H1 (cell line): ENCODE results near the gene ELL. TPM values are rescaled to one million over a fixed set of nuclear protein-coding genes. Genes with fewer than 3 reads are reported as not detected.

Source experiments
- CTCF ChIA-PET: fragments of 300-600 bp; sonication (Branson Sonifier 250); formaldehyde crosslinking; loops from one replicate; lab custom pipeline; 2021; ENCODE audit not compliant: partially characterized antibody; lab: Charles Lee
- POLR2A ChIA-PET: fragments of 300-600 bp; sonication (Branson Sonifier 250); formaldehyde crosslinking; loops from one replicate; lab custom pipeline; 2021; ENCODE audit warnings: inconsistent platforms; ENCODE audit not compliant: partially characterized antibody; lab: Charles Lee
- DNase-seq, 2 experiments: peaks; one replicate each; pipeline versions ENCODE4 v3.0.0 to v3.0.0-alpha.2; 2010 to 2022; ENCODE audit warnings: low spot score in 2 of 2, low read depth in 1 of 2, mixed read lengths in 1 of 2
- FAIRE-seq: peaks from 2 replicates; lab custom pipeline; 2011; peaks lifted over from hg19 to GRCh38; lab: Jason Lieb, UNC
- H2AFZ ChIP-seq: 2 replicates; pipeline ENCODE4 v1.8.1; 2012; ENCODE audit warnings: low read length, inconsistent platforms
- H2AK5ac ChIP-seq: 2 replicates; pipeline ENCODE4 v1.6.1; 2013; ENCODE audit warnings: low read depth, low read length
- H2BK120ac ChIP-seq: replicated peaks from 2 replicates; pipeline ENCODE3; 2013; ENCODE audit warnings: low read depth, low read length, inconsistent platforms
- H2BK12ac ChIP-seq: 2 replicates; pipeline ENCODE4 v1.6.1; 2013; ENCODE audit warnings: low read depth, low read length
- H2BK15ac ChIP-seq: 2 replicates; pipeline ENCODE4 v1.6.1; 2013; ENCODE audit warnings: low read length
- H2BK20ac ChIP-seq: 2 replicates; pipeline ENCODE4 v1.6.1; 2013; ENCODE audit warnings: low read length
- H2BK5ac ChIP-seq: 2 replicates; pipeline ENCODE4 v1.6.1; 2013; ENCODE audit warnings: low read depth, low read length
- H3K14ac ChIP-seq: 2 replicates; pipeline ENCODE4 v1.6.1; 2013; ENCODE audit warnings: inconsistent platforms; ENCODE audit not compliant: insufficient read length
- H3K18ac ChIP-seq: 2 replicates; pipeline ENCODE4 v1.6.1; 2013; ENCODE audit warnings: low read length; ENCODE audit errors: extremely low read depth
- H3K23ac ChIP-seq: 2 replicates; pipeline ENCODE4 v1.6.1; 2013; ENCODE audit warnings: inconsistent platforms; ENCODE audit not compliant: insufficient read length
- H3K23me2 ChIP-seq: 2 replicates; pipeline ENCODE4 v1.6.1; 2013; ENCODE audit warnings: low read depth, low read length
- H3K27ac ChIP-seq: 2 replicates; pipeline ENCODE4 v1.6.1; 2011; ENCODE audit warnings: low read depth, low read length, inconsistent platforms
- H3K27me3 ChIP-seq, 4 experiments: replicated peaks in 1 of 4; 1 replicate in 1 of 4; 2 replicates in 3 of 4; pipeline versions ENCODE4 v1.6.1 to v1.8.1; 2011 to 2013; ENCODE audit warnings: low read length in 3 of 4, mild to moderate bottlenecking in 3 of 4, inconsistent platforms in 2 of 4, mixed read lengths in 2 of 4, moderate library complexity in 1 of 4; ENCODE audit not compliant: control insufficient read depth in 3 of 4, insufficient read depth in 3 of 4; ENCODE audit errors: extremely low read depth in 1 of 4
- H3K36me3 ChIP-seq, 4 experiments: 2 replicates each; pipeline versions ENCODE4 v1.6.1 to v1.8.1; 2011 to 2013; ENCODE audit warnings: mild to moderate bottlenecking in 4 of 4, low read length in 3 of 4, moderate library complexity in 2 of 4, control low read depth in 1 of 4, inconsistent platforms in 1 of 4; ENCODE audit not compliant: insufficient read depth in 4 of 4, control insufficient read depth in 2 of 4
- H3K4ac ChIP-seq: replicated peaks from 2 replicates; pipeline ENCODE3; 2013; ENCODE audit warnings: low read length, low read depth, mixed read lengths, inconsistent platforms; ENCODE audit not compliant: insufficient read length
- H3K4me1 ChIP-seq, 4 experiments: replicated peaks in 1 of 4; 1 replicate in 1 of 4; 2 replicates in 3 of 4; pipeline versions ENCODE4 v1.6.1 to v1.8.1; 2011 to 2013; ENCODE audit warnings: low read length in 3 of 4, inconsistent platforms in 2 of 4, mixed read lengths in 1 of 4; ENCODE audit not compliant: insufficient read depth in 4 of 4, control insufficient read depth in 3 of 4
- H3K4me2 ChIP-seq, 2 experiments: 2 replicates each; pipeline versions ENCODE4 v1.6.1 to v1.8.1; 2011 to 2013; ENCODE audit warnings: low read depth in 2 of 2, low read length in 2 of 2, control low read depth in 1 of 2, inconsistent platforms in 1 of 2, mild to moderate bottlenecking in 1 of 2; ENCODE audit not compliant: insufficient read depth in 1 of 2
- H3K4me3 ChIP-seq, 4 experiments: fragments of 200-600, 300-600 bp in 1 of 4; sonication (generic), shearing (Covaris generic), sonication (Bioruptor Twin) in 1 of 4; 2 replicates each; pipeline versions ENCODE4 v1.5.1 to v1.8.1; 2011 to 2016; ENCODE audit warnings: low read length in 4 of 4, low read depth in 3 of 4, control low read depth in 2 of 4, inconsistent platforms in 2 of 4, mild to moderate bottlenecking in 2 of 4, mixed read lengths in 1 of 4, moderate library complexity in 1 of 4; ENCODE audit not compliant: insufficient read depth in 2 of 4; ENCODE audit errors: extremely low read depth in 1 of 4
- H3K56ac ChIP-seq: replicated peaks from 2 replicates; pipeline ENCODE3; 2013; ENCODE audit warnings: low read depth, mild to moderate bottlenecking, mixed read lengths, low read length, inconsistent platforms; ENCODE audit not compliant: insufficient read length
- H3K79me1 ChIP-seq: 2 replicates; pipeline ENCODE4 v1.6.1; 2013; ENCODE audit warnings: low read depth, low read length, control low read depth
- H3K79me2 ChIP-seq, 2 experiments: 2 replicates each; pipeline versions ENCODE4 v1.6.1 to v1.8.1; 2012 to 2013; ENCODE audit warnings: low read length in 2 of 2, mild to moderate bottlenecking in 2 of 2, inconsistent platforms in 1 of 2; ENCODE audit not compliant: insufficient read depth in 2 of 2, control insufficient read depth in 1 of 2
- H3K9ac ChIP-seq, 4 experiments: replicated peaks in 1 of 4; 1 replicate in 1 of 4; 2 replicates in 3 of 4; pipeline versions ENCODE4 v1.6.1 to v1.8.1; 2011 to 2013; ENCODE audit warnings: low read depth in 3 of 4, low read length in 3 of 4, control low read depth in 2 of 4, mild to moderate bottlenecking in 2 of 4, moderate library complexity in 2 of 4, inconsistent platforms in 1 of 4; ENCODE audit errors: extremely low read depth in 1 of 4
- H3K9me3 ChIP-seq, 2 experiments: 2 replicates each; pipeline versions ENCODE4 v1.6.1 to v1.8.1; 2012 to 2013; ENCODE audit warnings: mild to moderate bottlenecking in 2 of 2, moderate library complexity in 2 of 2, control low read depth in 1 of 2, inconsistent platforms in 1 of 2, low read depth in 1 of 2, low read length in 1 of 2, mixed read lengths in 1 of 2; ENCODE audit not compliant: insufficient read depth in 2 of 2
- H4K20me1 ChIP-seq, 2 experiments: replicated peaks in 1 of 2; 2 replicates each; pipeline versions ENCODE3 to v1.8.1; 2011 to 2013; ENCODE audit warnings: inconsistent platforms in 2 of 2, low read length in 2 of 2, mild to moderate bottlenecking in 1 of 2; ENCODE audit not compliant: insufficient read depth in 2 of 2, control insufficient read depth in 1 of 2
- H4K5ac ChIP-seq: 2 replicates; pipeline ENCODE4 v1.6.1; 2013; ENCODE audit warnings: low read length, low read depth, mixed read lengths, inconsistent platforms; ENCODE audit not compliant: insufficient read length
- H4K8ac ChIP-seq: 2 replicates; pipeline ENCODE4 v1.8.0; 2013; ENCODE audit warnings: mild to moderate bottlenecking, moderate library complexity, low read length, inconsistent platforms; ENCODE audit not compliant: insufficient read depth; ENCODE audit errors: extremely low read depth
- H4K91ac ChIP-seq: replicated peaks from 2 replicates; pipeline ENCODE3; 2013; ENCODE audit warnings: low read length, mixed read lengths, inconsistent platforms; ENCODE audit not compliant: insufficient read length
- FOSL1 ChIP-seq: IDR thresholded peaks from 2 replicates; pipeline ENCODE4 v1.6.1; 2011; ENCODE audit warnings: mild to moderate bottlenecking, low read depth, low read length, moderate library complexity; ENCODE audit not compliant: insufficient read depth
- KDM4A ChIP-seq: IDR thresholded peaks from one replicate; pipeline ENCODE4 v1.7.1; 2012; ENCODE audit warnings: low read depth, mild to moderate bottlenecking, moderate library complexity, low read length, inconsistent platforms; ENCODE audit not compliant: severe bottlenecking
- KDM5A ChIP-seq: fragments of 200-600 bp; IDR thresholded peaks from 2 replicates; pipeline ENCODE4 v1.7.1; 2012; ENCODE audit warnings: mild to moderate bottlenecking, low read length, inconsistent platforms, mixed read lengths
- NANOG ChIP-seq: IDR thresholded peaks from 2 replicates; pipeline ENCODE4 v1.6.1; 2011; ENCODE audit warnings: low read length, low read depth, mild to moderate bottlenecking, inconsistent platforms; ENCODE audit not compliant: insufficient read depth, poor library complexity, severe bottlenecking
- WGBS, 2 experiments: shearing (Covaris generic) in 1 of 2; methylation state at CpG; one replicate each; pipeline versions ENCODE4 v1.1.6 to v1.1.7; 2013 to 2015; ENCODE audit warnings: low lambda C conversion rate in 2 of 2, mixed read lengths in 2 of 2, inconsistent platforms in 1 of 2, low coverage in 1 of 2, missing lambda C conversion rate in 1 of 2; ENCODE audit not compliant: insufficient replicate concordance in 2 of 2, insufficient coverage in 1 of 2, insufficient read length in 1 of 2; ENCODE audit errors: extremely low coverage in 1 of 2, missing lambda C conversion rate in 1 of 2; 5-methylcytosine and 5-hydroxymethylcytosine counted together
- polyA plus RNA-seq, 7 experiments: library from polyadenylated mRNA; depleted of rRNA in 3 of 7; stranded (reverse) in 5 of 7; unstranded in 2 of 7; fragments of >200 nt in 5 of 7; fragments of 200-250 nt in 2 of 7; gene quantifications; 1 replicate in 5 of 7; 2 replicates in 1 of 7; 4 replicates in 1 of 7; pipeline versions ENCODE4 v1.2.1 to v1.2.3, GENCODE V29; 2011 to 2013; ENCODE audit warnings: missing spikeins in 2 of 7, mixed read lengths in 2 of 7
- total RNA-seq: library from RNA; stranded (reverse); fragmentation: NEBNext Ultra II Directional; extraction: Animal tissue kit (Norgen Biotek cat#: 25700); gene quantifications from 2 replicates; pipeline ENCODE4 v1.2.1, GENCODE V29; 2021
- TF ChIP-seq, protein P1 (sequence below), 3 experiments: IDR thresholded peaks; 1 replicate in 2 of 3; 2 replicates in 1 of 3; pipeline versions ENCODE4 v1.5.1 to v1.6.1; 2011; ENCODE audit warnings: low read length in 3 of 3, mild to moderate bottlenecking in 3 of 3, inconsistent platforms in 2 of 3, low read depth in 1 of 3, moderate library complexity in 1 of 3; ENCODE audit not compliant: insufficient read depth in 1 of 3; ENCODE audit errors: control extremely low read depth in 1 of 3

Gene ELL
- total and polyA plus RNA-seq, 2 of the 8 experiments (the other 6 are each of a cell fraction or from before 2014, with no cell fraction given), result 5.2 to 10.5 TPM

DNA sequence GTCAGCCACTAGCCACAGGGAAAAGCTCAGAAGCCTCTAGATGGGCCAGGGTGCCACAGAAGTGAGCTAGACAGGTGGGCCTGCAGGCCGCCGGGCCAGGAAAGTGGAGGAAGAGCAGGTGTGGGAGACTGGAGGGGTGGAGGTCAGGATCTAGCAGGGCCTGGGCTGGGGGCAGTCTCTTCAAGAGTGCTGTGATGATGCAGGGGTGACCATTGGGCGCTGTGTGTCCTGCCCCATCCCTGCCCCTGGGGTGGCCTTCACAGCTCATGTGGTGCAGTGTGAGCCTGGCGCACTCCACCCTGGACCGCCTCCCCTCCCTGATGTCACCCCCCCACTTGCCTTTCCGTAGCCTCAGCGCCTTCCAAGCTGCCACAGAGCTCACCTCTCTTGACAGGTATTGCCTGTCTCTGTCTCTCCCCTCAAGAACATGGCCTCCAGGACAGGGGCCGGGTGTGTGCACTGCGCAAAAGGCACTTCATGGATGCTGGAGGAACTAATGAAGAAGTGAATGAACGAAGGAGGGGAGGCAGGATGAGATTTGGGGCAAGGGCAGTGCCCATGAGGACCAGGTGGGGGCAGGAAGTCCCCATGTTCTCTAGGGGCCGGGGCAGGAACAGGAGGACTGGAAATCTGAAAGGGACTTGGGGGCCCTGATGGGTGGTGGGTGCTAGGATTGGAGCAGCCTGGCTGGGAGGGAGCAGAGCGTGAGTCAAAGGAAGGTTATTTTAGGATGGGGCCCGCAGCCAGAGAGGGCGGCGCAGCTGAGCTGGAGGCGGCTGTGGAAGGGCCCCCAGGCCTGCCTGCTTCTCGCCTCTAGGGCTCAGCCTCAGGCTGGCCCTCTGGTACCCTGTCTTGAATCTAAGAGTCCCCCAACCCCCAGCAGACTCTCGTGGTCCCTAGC, 96.1 kb downstream of the ELL start:
- H3K27ac ChIP-seq, result no peak overlapping the region
- FAIRE-seq, result no peak
- no peak for DNase-seq
- ChIA-PET POLR2A (interaction anchor here (0.8 to 3.8 kb wide), 5 partner anchors 8 to 134 kb away, joined by 4 to 27 read pairs (median 5); partner anchors contain the start of gene ISYNA1), CTCF (interaction anchor here (1.0 to 1.6 kb wide), 6 partner anchors 15 to 63 kb away, joined by 3 to 7 read pairs (median 4); no protein-coding TSS in a partner anchor)
- H2BK12ac ChIP-seq, result peak overlapping the region; percentile 87; the same call in 1 of the 2 replicates
- H2BK20ac ChIP-seq, result no peak overlapping the region
- H3K23ac ChIP-seq, result no peak overlapping the region
- no peak overlapping the region for H2BK5ac ChIP-seq
- peaks cover 6% of the 10 kb centered on the region; the same call in 1 of the 2 replicates for H3K23me2 ChIP-seq
- no peak overlapping the region for H2AFZ ChIP-seq
- H4K20me1 ChIP-seq, result peaks cover 4 to 16% of the 10 kb centered on the region in 2 experiments
- H3K4me2 ChIP-seq, result no peak overlapping the region
- no peaks in the 10 kb centered on the region for H3K9me3 ChIP-seq
- no peak overlapping the region for H3K9ac ChIP-seq
- H2BK15ac ChIP-seq, result peak overlapping the region; percentile 72; the same call in 1 of the 2 replicates
- peaks cover 0 to 3% (median 0%) of the 10 kb centered on the region in 4 experiments; a peak in 2 of 7 replicates for H3K27me3 ChIP-seq
- no peak overlapping the region for H4K5ac ChIP-seq
- no peak overlapping the region for H3K56ac ChIP-seq
- H3K4me3 ChIP-seq, result no peak overlapping the region
- WGBS, 2 experiments, result 71% methylated on average over 18 of the region's 18 CpGs; no CpG with 5 or more reads in 1 of the 2 experiments
- no peak overlapping the region for H3K4ac ChIP-seq
- no peak overlapping the region; the same call in none of the 2 replicates for H3K18ac ChIP-seq
- H2BK120ac ChIP-seq, result no peak overlapping the region
- H3K36me3 ChIP-seq, result no peaks in the 10 kb centered on the region
- H2AK5ac ChIP-seq, result 0 out of 2 replicates have a peak overlapping the region, but pooled peaks have one; percentile 82
- no peak overlapping the region for H3K14ac ChIP-seq
- peaks cover 0 to 4% of the 10 kb centered on the region in 2 experiments; a peak in 1 of 4 replicates for H3K79me2 ChIP-seq
- peaks cover 0 to 32% (median 23%) of the 10 kb centered on the region in 4 experiments; a peak in 6 of 7 replicates for H3K4me1 ChIP-seq
- peaks cover 3% of the 10 kb centered on the region; the same call in 1 of the 2 replicates for H3K79me1 ChIP-seq
- H4K91ac ChIP-seq, result peak overlapping the region; percentile 53
- peak overlapping the region; percentile 18; the same call in 1 of the 2 replicates for H4K8ac ChIP-seq
- TF ChIP-seq FOSL1 (no peak), KDM4A (no peak), KDM5A (no peak), NANOG (no peak)
- TF ChIP-seq, protein P1, sequence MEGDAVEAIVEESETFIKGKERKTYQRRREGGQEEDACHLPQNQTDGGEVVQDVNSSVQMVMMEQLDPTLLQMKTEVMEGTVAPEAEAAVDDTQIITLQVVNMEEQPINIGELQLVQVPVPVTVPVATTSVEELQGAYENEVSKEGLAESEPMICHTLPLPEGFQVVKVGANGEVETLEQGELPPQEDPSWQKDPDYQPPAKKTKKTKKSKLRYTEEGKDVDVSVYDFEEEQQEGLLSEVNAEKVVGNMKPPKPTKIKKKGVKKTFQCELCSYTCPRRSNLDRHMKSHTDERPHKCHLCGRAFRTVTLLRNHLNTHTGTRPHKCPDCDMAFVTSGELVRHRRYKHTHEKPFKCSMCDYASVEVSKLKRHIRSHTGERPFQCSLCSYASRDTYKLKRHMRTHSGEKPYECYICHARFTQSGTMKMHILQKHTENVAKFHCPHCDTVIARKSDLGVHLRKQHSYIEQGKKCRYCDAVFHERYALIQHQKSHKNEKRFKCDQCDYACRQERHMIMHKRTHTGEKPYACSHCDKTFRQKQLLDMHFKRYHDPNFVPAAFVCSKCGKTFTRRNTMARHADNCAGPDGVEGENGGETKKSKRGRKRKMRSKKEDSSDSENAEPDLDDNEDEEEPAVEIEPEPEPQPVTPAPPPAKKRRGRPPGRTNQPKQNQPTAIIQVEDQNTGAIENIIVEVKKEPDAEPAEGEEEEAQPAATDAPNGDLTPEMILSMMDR (IDR thresholded peaks at IDR 0.05; ENCODE audit: control extremely low read depth in 1 of 3, insufficient read depth in 1 of 3, low read depth in 1 of 3, low read length in 3 of 3), result peak in 1 of 3 experiments; percentile 7; a peak in 1 of 4 replicates
